ENCODE measurements around the gene ANOS1.
"Not testable (repeated sequence)": the region's sequence is repeated elsewhere in the genome, so short reads cannot be mapped to it uniquely, and the experiment has no call there.

Gene ANOS1

DNA sequence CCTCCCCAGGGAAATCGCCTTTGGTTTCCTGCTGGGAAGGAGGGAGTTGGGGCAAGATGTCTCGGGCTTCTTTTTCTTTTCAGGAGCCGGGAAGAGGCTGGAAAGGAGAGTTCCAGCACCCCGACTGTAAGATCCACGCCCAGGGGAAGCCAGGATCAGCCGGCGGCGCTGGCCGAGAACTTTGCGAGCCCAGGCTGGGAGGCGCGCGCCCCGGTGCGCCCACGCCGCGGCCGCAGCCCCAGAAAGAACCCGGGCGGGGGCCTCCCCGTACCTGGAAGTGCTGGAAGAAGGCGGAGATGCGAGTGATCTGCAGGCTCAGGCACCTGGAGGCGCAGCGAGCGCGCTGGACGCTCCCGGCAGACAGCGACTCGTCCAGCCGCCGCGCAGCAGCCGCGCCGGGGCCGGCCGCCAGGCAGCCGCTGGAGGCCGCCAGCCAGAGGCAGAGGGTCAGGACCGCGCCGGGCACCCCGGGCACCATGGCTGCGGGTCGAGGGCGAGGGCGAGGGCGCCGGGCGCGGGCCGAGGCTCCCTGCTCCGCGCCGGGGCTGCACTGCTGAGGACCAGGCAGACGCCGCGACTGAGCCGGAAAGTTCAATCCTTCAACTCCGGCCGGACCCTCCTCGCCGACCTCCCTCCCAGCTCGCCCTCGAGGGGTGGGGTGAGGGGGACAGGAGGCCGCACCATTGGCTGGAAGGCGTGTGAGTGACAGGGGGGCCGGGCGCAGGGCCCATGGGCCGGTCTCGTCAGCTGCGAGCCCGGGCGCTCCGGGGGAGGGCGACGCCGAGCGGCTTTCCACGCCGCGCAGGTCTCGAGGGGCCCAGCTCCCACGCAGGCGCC is at the start of gene ANOS1:
Gene ANOS1, minus strand, starts transcription at position 579 of the 837 bp plus-strand sequence. Its CDS starts 101 bp downstream, at position 478.
- DNase-seq (ENCODE audit: low read depth in 3 of 3), result no peak

DNA sequence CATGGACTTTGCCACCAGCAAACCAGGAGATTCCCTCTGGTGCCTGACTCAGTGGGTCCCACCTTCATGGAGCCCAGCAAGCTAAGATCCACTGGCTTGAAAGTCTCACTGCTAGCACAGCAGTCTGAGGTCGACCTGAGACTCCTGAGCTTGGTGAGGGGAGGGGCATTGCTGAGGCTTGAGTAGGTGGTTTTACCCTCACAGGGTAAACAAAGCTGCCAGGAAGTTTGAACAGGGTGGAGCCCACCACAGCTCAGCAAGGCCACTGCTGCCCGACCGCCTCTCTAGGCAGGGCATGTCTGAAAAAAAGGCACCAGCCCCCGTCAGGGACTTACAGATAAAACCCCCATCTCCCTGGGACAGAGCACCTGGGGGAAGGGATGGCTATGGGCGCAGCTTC is 41.2 kb upstream of the ANOS1 start:
- DNase-seq (ENCODE audit: low read depth in 3 of 3), result no peak

- DNase-seq (ENCODE audit: low read depth in 3 of 3), result no peak
These were observed 28.1 kb upstream of the ANOS1 start for GRCh38 chrX:8760021-8760420.

- DNase-seq (ENCODE audit: low read depth in 3 of 3), result not testable (repeated sequence)
These were observed 26.8 kb upstream of the ANOS1 start for GRCh38 chrX:8758706-8759105.

DNA sequence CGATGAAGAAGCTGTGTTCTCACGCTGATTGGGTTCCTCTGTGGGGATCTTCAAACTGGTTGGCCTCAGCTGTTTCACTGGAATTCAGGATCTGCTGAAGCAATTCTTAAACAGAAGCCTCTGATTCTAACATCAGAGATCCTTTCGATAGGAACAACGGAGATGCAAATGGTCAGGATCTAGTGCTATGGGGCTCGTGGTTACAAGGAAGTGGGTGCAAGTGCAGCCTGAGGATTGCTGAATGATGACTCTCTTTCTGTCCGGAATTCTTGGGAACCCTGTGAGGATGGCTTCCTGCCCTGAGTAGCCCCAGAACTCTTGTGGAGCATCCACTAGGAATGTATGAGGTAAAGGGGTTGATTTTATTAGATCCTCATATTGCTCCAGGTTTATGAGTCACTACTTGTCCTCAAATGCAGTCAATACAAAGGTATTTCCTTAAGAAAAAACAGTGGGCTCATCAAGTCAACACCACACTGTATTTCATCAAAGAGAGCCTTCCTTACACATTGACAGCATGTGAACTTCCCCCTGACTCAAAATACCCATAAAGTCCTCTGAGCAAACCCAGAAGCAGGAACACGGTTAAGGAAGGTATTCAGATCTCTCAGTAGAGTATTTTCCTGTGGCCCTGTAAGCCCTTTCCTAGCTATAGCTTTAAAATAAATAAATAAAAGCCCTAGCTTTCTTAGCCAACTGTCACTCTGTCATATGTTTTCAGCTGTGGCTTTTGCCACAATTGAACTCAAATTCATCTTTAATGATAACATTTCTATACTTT is 25.9 kb upstream of the ANOS1 start:
- not testable (repeated sequence) for DNase-seq (ENCODE audit: low read depth in 3 of 3)

- DNase-seq (ENCODE audit: low read depth in 3 of 3), result no peak
These were observed 23.9 kb upstream of the ANOS1 start for GRCh38 chrX:8755813-8756212.

GRCh38 chrX:8755116-8755515 is 23.2 kb upstream of the ANOS1 start:
- DNase-seq (ENCODE audit: low read depth in 3 of 3), result no peak

- no peak for DNase-seq (ENCODE audit: low read depth in 3 of 3)
These were observed 17.8 kb upstream of the ANOS1 start for GRCh38 chrX:8749697-8750096.

DNA sequence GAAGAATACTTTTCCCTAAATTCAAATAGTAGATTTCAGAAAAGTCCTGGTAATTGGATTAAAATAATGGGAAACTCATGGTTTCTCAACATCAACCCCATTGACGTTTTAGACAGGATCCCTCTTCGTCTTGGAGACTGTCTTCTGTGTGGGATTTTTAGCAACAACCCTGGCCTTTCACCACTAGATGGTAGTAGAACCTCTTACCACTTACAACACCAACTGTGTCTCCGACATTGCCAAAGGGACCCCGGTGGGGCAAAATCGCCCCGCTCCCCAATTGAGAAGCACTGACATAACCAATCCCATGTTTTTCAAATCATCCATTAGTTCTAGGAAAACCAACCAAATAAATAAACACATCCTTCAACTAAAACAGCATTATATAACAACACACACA is 16.9 kb upstream of the ANOS1 start:
- DNase-seq (ENCODE audit: low read depth in 3 of 3), result no peak

DNA sequence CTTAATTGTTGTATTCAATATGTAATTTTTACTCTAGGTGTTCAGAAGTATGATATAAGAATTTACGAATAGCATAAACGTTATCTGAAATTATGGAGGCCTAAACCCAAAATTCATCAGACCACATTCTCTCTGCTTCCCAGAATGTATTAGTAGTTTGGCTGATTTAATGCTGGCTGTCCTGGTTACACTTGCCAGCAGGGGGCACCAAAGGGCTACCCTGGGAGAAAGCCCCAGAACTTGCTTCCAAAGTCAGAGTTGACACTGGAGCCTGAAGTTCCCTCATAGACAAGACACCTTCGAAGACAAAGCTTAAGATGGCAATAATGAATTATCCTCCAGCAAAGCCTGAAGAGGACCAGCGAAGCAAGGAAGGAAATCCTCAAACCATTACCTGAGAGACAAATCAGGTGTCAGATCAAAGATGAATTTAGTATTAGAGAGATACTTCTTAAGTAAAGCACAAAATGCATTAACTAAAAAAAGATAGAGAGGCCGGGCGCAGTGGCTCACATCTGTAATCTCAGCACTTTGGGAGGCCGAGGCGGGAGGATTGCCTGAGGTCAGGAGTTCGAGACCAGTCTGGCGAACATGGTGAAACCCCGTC is 11.3 kb upstream of the ANOS1 start:
- DNase-seq (ENCODE audit: low read depth in 3 of 3), result peak; percentile 17 to 57 (median 38)

- no peak for DNase-seq (ENCODE audit: low read depth in 3 of 3)
These were observed 10.0 kb upstream of the ANOS1 start for GRCh38 chrX:8741981-8742380.

DNA sequence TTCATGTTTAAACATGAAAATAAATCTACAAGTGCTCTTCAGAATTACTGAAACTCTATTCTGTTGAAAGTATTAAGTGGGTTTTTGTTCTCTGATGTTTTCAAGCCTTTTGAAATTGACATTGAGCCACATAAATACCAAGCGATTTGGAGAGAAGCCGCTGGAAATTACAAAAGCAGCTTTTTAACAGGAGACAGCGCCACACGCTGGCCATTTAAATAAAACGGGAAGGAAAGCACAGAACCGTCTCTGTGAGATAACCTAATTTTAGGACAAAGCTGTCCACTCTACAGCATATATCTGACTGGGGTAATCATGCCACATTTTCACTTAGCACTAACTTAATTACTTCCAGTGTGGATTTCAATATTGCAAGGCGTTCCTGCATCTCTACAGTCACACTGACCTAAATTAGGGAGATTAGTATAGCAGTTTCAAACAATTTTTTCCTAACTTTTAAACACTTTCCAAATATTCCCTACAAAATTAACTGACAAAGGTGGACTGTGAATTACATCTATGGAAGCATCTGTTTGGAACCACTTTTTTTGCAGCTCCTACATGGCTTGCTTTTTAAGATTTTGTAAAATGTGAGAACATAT is 6.8 kb upstream of the ANOS1 start:
- no peak for DNase-seq (ENCODE audit: low read depth in 3 of 3)

DNA sequence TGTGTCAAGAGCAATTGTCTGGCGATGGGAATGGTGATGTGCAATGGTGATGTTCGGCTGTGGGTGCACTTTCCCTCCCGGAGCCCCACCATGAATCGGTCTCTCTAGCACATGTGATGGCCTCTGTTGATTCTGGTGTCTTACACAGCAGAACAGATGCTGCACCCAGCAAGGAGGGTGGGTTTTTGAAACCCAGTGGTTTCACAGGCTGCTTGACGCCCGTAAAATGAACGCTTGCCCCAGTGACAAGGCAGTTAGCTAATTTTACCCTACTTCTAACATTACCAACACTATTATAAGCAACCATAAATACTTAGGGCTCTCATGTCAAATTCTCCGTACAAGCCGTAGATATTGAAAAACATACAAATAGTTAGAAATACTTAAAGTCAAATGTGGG is 5.9 kb upstream of the ANOS1 start:
- no peak for DNase-seq (ENCODE audit: low read depth in 3 of 3)

GRCh38 chrX:8730812-8731558 is 952 bp downstream of the ANOS1 start:
- DNase-seq (ENCODE audit: low read depth in 3 of 3), result no peak

DNA sequence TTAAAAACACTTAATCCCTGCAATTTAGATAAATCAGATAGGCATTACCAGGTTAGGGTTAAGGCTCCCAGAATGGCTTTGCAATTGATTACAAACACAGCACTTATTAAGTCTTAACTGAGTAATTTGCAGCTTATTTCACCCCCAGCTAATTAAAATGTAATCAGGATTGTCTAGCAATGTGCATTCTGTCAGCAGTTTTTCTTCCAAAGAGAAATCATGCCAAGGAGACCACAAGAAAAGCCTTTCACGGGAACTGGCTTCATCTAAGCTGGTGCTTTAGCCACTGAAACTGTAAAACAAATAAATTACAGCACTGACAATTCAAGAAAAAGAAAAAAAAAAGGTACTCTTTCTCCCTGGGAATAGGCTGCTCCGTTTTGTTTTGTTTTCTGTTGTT is 2.1 kb downstream of the ANOS1 start:
- DNase-seq (ENCODE audit: low read depth in 3 of 3), result no peak

DNA sequence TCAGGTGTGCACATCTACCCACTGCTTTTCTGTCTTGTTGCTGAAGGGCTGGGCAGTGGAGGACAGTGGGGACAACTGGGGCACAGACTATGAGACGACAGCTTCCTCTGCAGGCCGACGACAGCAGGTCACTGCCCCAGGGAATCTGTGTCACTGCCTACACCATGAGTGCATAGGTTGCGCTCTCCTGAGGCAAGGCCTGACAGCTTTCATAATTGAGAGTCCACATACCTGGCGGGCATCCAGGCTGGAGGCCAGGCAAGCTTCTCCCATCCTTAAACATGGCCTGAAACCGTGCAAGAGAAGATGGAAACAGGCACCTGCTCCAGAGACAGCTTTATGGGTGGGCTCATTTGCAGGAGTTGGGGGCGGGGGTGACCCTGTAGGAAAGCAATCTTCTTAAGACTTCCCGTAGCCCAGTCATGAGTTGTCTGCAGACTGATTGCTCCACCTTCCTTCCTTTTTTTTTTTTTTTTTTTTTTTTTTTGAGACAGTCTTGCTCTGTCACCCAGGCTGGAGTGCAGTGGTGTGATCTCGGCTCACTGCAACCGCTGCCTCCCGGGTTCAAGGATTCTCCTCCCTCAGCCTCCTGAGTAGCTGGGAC is 2.9 kb downstream of the ANOS1 start:
- DNase-seq (ENCODE audit: low read depth in 3 of 3), result no peak

DNA sequence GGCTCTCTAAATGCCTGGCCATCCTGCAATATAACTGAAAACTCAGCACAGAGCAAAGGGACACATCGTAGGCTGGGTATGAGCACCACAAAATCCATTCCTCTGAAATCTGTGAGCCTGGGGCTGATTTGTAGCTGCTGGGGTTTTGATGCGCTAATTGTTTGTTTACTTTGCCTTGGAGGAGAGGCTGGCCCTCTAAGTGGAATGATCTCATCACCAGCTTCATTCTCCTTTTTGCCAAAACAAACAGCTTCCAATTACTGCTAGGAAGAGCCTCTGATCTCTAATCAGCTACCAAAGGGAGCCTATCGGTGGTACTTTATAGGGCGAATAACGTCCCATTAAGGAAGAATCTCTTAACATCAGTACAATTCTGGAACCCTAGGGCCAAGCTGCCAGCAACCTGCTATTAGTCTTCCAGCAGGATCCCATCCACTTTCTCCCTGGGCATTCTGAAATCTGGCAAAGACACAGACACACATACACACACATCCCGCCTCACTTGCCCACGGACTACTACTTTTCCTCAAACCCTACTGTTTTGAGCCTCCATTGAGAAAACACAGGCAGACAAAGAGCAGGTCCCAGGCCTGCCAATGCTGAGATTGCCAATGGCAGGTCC is 5.8 kb downstream of the ANOS1 start:
- DNase-seq (ENCODE audit: low read depth in 3 of 3), result no peak

DNA sequence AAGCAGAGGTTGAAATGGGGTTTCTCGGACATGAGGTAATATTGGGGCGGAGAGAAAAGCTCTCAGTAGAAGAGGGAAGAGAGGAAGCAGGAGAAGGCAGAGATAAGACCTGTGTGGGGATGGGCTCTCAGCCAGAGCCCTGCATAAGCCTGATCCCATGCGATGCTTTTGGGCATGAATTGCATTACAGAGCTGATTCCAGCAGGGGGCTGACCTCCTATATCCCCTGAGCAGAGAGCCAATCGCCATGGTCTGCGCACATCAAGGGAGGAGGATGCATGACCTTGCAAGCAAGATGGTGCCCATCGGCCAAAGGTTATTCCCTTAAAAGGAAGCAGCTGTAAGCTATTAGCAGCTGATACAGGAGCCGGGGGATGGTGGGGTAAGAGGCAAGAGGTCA is 7.6 kb downstream of the ANOS1 start:
- no peak for DNase-seq (ENCODE audit: low read depth in 3 of 3)

DNA sequence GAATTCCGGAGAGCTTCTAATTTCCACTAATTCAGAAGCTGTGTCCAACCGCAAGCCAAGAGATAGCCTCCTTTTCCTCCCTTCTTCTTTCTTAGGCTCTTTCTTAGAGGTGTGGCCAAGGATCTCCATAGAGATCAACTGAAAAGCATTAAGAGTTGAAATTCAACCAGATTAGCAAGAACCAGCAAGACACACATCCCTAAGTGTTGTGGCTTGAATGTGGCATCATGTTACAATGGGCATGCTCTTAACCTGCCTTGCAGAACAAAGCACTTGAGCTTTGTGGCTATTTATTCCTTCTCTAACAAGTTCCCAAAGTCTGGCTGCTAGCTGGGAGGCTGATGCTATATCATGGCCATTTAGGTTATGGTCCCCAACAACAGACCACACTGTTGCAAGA is 10.4 kb downstream of the ANOS1 start:
- no peak for DNase-seq (ENCODE audit: low read depth in 3 of 3)

DNA sequence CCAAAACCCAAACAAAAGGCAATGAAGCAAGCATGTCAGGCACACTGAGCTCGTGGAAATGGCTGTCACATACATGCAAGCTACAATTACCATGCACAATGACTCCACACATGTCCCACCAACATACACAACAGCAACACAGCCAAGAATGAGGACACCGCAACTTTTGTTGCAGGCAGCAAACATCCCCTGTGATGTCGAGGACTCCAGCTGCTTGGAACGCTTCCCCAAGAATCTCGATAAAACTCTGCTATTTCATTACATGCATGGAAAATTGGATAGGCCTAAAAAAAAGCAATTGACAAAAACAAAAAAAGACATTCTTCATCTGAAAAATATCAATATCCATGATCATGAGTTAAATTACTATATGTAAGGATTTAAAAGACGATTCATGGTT is 11.8 kb downstream of the ANOS1 start:
- no peak for DNase-seq (ENCODE audit: low read depth in 3 of 3)

- no peak for DNase-seq (ENCODE audit: low read depth in 3 of 3)
These were observed 14.6 kb downstream of the ANOS1 start for GRCh38 chrX:8717354-8717753.
